Measurements from ENCODE around the gene SALL2.

DNA sequence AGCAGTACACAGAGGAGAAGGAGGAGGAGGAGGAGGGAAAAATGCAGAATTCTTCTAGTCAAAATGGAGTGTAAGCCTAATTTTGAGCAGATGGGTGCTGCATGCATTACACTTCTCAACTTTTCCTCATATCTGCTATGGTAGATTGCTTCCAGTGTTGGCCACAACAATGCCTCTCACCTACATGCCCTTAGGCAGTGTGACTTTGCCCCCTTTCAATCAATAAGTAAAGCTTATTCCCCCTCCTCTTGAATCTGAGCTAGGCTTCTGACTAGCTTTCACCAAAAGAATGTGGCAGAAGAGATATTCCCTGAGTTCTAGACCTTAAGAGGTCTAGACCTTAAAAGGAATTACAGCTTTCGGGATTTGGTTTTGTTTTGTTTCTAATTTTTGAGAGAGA, 11.8 kb downstream of the SALL2 start:
- no peak for TF ChIP-seq CTCF (tag by site-specific recombination; IDR thresholded peaks at IDR 0.05)
- no peak for TF ChIP-seq ZNF544 (tag by site-specific recombination; IDR thresholded peaks at IDR 0.05)
- TF ChIP-seq, protein P1, sequence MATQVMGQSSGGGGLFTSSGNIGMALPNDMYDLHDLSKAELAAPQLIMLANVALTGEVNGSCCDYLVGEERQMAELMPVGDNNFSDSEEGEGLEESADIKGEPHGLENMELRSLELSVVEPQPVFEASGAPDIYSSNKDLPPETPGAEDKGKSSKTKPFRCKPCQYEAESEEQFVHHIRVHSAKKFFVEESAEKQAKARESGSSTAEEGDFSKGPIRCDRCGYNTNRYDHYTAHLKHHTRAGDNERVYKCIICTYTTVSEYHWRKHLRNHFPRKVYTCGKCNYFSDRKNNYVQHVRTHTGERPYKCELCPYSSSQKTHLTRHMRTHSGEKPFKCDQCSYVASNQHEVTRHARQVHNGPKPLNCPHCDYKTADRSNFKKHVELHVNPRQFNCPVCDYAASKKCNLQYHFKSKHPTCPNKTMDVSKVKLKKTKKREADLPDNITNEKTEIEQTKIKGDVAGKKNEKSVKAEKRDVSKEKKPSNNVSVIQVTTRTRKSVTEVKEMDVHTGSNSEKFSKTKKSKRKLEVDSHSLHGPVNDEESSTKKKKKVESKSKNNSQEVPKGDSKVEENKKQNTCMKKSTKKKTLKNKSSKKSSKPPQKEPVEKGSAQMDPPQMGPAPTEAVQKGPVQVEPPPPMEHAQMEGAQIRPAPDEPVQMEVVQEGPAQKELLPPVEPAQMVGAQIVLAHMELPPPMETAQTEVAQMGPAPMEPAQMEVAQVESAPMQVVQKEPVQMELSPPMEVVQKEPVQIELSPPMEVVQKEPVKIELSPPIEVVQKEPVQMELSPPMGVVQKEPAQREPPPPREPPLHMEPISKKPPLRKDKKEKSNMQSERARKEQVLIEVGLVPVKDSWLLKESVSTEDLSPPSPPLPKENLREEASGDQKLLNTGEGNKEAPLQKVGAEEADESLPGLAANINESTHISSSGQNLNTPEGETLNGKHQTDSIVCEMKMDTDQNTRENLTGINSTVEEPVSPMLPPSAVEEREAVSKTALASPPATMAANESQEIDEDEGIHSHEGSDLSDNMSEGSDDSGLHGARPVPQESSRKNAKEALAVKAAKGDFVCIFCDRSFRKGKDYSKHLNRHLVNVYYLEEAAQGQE (tag by site-specific recombination; IDR thresholded peaks at IDR 0.05): no peak
- TF ChIP-seq, protein P2, sequence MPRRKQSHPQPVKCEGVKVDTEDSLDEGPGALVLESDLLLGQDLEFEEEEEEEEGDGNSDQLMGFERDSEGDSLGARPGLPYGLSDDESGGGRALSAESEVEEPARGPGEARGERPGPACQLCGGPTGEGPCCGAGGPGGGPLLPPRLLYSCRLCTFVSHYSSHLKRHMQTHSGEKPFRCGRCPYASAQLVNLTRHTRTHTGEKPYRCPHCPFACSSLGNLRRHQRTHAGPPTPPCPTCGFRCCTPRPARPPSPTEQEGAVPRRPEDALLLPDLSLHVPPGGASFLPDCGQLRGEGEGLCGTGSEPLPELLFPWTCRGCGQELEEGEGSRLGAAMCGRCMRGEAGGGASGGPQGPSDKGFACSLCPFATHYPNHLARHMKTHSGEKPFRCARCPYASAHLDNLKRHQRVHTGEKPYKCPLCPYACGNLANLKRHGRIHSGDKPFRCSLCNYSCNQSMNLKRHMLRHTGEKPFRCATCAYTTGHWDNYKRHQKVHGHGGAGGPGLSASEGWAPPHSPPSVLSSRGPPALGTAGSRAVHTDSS (tag by site-specific recombination; IDR thresholded peaks at IDR 0.05): no peak
- TF ChIP-seq ZNF146 (tag by site-specific recombination; IDR thresholded peaks at IDR 0.05): no peak
- TF ChIP-seq ZBTB1 (tag by site-specific recombination; IDR thresholded peaks at IDR 0.05): no peak
